HepG2 (cell line): ENCODE data around the gene AARS2. TPM values are rescaled to one million over a fixed set of nuclear protein-coding genes. Genes with fewer than 3 reads are reported as not detected.
A peak's percentile ranks its signal among the peaks of the same experiment; 100 is the strongest.

ENCODE experiments used
- FOXK2 ChIP-seq: fragments of 450-650 bp; IDR thresholded peaks from 2 replicates; pipeline ENCODE4 v1.6.1; 2016
- GABPB1 ChIP-seq: IDR thresholded peaks from 2 replicates; pipeline ENCODE4 v1.6.1; 2016; ENCODE audit warnings: mild to moderate bottlenecking, missing genetic modification reagents, moderate library complexity, missing compliant biosample characterization
- JDP2 ChIP-seq: sonication (generic); formaldehyde crosslinking; IDR thresholded peaks from 2 replicates; pipeline ENCODE4 v1.8.1; 2022; ENCODE audit warnings: missing genetic modification reagents, borderline replicate concordance
- LBX2 ChIP-seq: sonication (generic); formaldehyde crosslinking; IDR thresholded peaks from 2 replicates; pipeline ENCODE4 v1.5.0; 2020; ENCODE audit warnings: missing genetic modification reagents, mild to moderate bottlenecking, borderline replicate concordance
- MAFK ChIP-seq, 2 experiments: IDR thresholded peaks in 1 of 2; conservative IDR thresholded peaks in 1 of 2; 2 replicates each; pipeline ENCODE4 v1.6.1; 2011; ENCODE audit warnings: improper control_type of control experiment in 2 of 2, low read length in 2 of 2
- NFAT5 ChIP-seq: sonication (generic); formaldehyde crosslinking; IDR thresholded peaks from 2 replicates; pipeline ENCODE4 v1.4.0; 2020; ENCODE audit warnings: missing genetic modification reagents
- NFYC ChIP-seq: IDR thresholded peaks from 2 replicates; pipeline ENCODE4 v1.6.1; 2016; ENCODE audit warnings: missing genetic modification reagents, missing compliant biosample characterization
- SMARCC2 ChIP-seq: fragments of 450-650 bp; IDR thresholded peaks from 2 replicates; pipeline ENCODE4 v1.6.1; 2017; ENCODE audit warnings: antibody characterized with exemption, mild to moderate bottlenecking
- TERF1 ChIP-seq: sonication (generic); formaldehyde crosslinking; IDR thresholded peaks from 2 replicates; pipeline ENCODE4 v1.8.0; 2022; ENCODE audit warnings: mild to moderate bottlenecking, missing genetic modification reagents, moderate library complexity
- ZBTB4 ChIP-seq: sonication (generic); formaldehyde crosslinking; IDR thresholded peaks from 2 replicates; pipeline ENCODE4 v1.4.0; 2020; ENCODE audit warnings: missing genetic modification reagents, mild to moderate bottlenecking, borderline replicate concordance
- ZBTB7A ChIP-seq: sonication (generic); formaldehyde crosslinking; IDR thresholded peaks from 2 replicates; pipeline ENCODE4 v1.8.0; 2022; ENCODE audit warnings: mild to moderate bottlenecking, missing genetic modification reagents
- ZFAT ChIP-seq: sonication (generic); formaldehyde crosslinking; conservative IDR thresholded peaks from 2 replicates; pipeline ENCODE4 v1.8.1; 2023; ENCODE audit warnings: missing genetic modification reagents, inconsistent platforms
- ZNF275 ChIP-seq: sonication (generic); formaldehyde crosslinking; IDR thresholded peaks from 2 replicates; pipeline ENCODE4 v1.8.0; 2022; ENCODE audit warnings: missing genetic modification reagents, mild to moderate bottlenecking, inconsistent platforms, borderline replicate concordance
- ZNF34 ChIP-seq: sonication (generic); formaldehyde crosslinking; IDR thresholded peaks from 2 replicates; pipeline ENCODE4 v1.4.0; 2020; ENCODE audit warnings: mild to moderate bottlenecking, missing genetic modification reagents, borderline replicate concordance
- ZNF570 ChIP-seq: sonication (generic); formaldehyde crosslinking; IDR thresholded peaks from 2 replicates; pipeline ENCODE4 v1.4.0; 2020; ENCODE audit warnings: mild to moderate bottlenecking, missing genetic modification reagents, borderline replicate concordance
- polyA plus RNA-seq, 8 experiments: library from polyadenylated mRNA; depleted of rRNA in 3 of 8; stranded (reverse) in 7 of 8; unstranded in 1 of 8; fragments of >200 nt; fragmentation: Illumina TruSeq in 4 of 8; extraction: Trizol in 4 of 8; gene quantifications; 2 replicates each; pipeline versions ENCODE4 v1.2.1 to v1.2.3, GENCODE V29; 2011 to 2016; ENCODE audit warnings: low read depth in 4 of 8, missing spikeins in 1 of 8, mixed read lengths in 1 of 8; ENCODE audit not compliant: insufficient read depth in 1 of 8
- total RNA-seq, 5 experiments: library from RNA; depleted of rRNA; stranded (reverse); fragments of >200 nt; fragmentation: Illumina TruSeq; extraction: Trizol; gene quantifications; 2 replicates each; pipeline ENCODE4 v1.2.3, GENCODE V29; 2016; ENCODE audit warnings: low read depth in 1 of 5

AARS2 gene
- total and polyA plus RNA-seq, 2 of the 13 experiments (the other 11 are each of a cell fraction or from before 2014, with no cell fraction given) = 7.5 to 24.1 TPM

- peak; percentile 89 for TF ChIP-seq NFAT5
- TF ChIP-seq ZBTB7A (CRISPR knock-in tag) = peak; percentile 15; the same call in 1 of the 2 replicates
- 0 out of 2 replicates have a peak, but pooled peaks have one; percentile 40 for TF ChIP-seq ZNF570 (CRISPR knock-in tag)
- TF ChIP-seq ZBTB4 (CRISPR knock-in tag) = peak; percentile 95; the same call in 1 of the 2 replicates
- TF ChIP-seq LBX2 (CRISPR knock-in tag) = peak; percentile 94
- TF ChIP-seq NFYC (CRISPR knock-in tag) = peak; percentile 71
- TF ChIP-seq FOXK2 = no peak
- TF ChIP-seq ZNF34 (CRISPR knock-in tag) = peak; percentile 92; the same call in 1 of the 2 replicates
- peak; percentile 79; the same call in 1 of the 2 replicates for TF ChIP-seq JDP2 (CRISPR knock-in tag)
- TF ChIP-seq MAFK (conservative IDR thresholded peaks at IDR 0.05 in 1 of 2, IDR thresholded peaks at IDR 0.05 in 1 of 2; ENCODE audit: low read length in 2 of 2) = 0 out of 4 replicates have a peak, but pooled peaks of 1 of the 2 experiments have one; percentile 10
- no peak for TF ChIP-seq TERF1 (CRISPR knock-in tag)
- peak; percentile 95 for TF ChIP-seq GABPB1
- TF ChIP-seq ZNF275 (CRISPR knock-in tag) = peak; percentile 87; the same call in 1 of the 2 replicates
- TF ChIP-seq SMARCC2 = no peak
- TF ChIP-seq ZFAT (CRISPR knock-in tag) = peak; percentile 83; the same call in 1 of the 2 replicates
Measured at GRCh38 chr6:44312901-44313788, at the start of gene AARS2 (continued).
